BLaER1 treated with 17β-estradiol and CSF1 and Interleukin-3, amounts not matched to agents 10 nM and 100 nM (cell line): ENCODE data around the gene DDX43.
"Not testable (repeated sequence)": the region's sequence is repeated elsewhere in the genome, so short reads cannot be mapped to it uniquely, and the experiment has no call there.

ENCODE experiments used
- H3K27ac ChIP-seq, 11 experiments: shearing (Covaris generic); formaldehyde crosslinking; 2 replicates each; pipeline ENCODE4 v1.8.1; 2022
- H3K27me3 ChIP-seq, 11 experiments: shearing (Covaris generic); formaldehyde crosslinking; 2 replicates each; pipeline ENCODE4 v1.8.1; 2022
- H3K36me3 ChIP-seq, 11 experiments: shearing (Covaris generic); formaldehyde crosslinking; 2 replicates each; pipeline ENCODE4 v1.8.1; 2022
- H3K4me1 ChIP-seq, 10 experiments: shearing (Covaris generic); formaldehyde crosslinking; 2 replicates each; pipeline ENCODE4 v1.8.1; 2022
- H3K4me2 ChIP-seq, 11 experiments: shearing (Covaris generic); formaldehyde crosslinking; 2 replicates each; pipeline ENCODE4 v1.8.1; 2022
- H3K4me3 ChIP-seq, 10 experiments: shearing (Covaris generic); formaldehyde crosslinking; 2 replicates each; pipeline ENCODE4 v1.8.1; 2022
- H3K9ac ChIP-seq, 11 experiments: shearing (Covaris generic); formaldehyde crosslinking; 2 replicates each; pipeline ENCODE4 v1.8.1; 2022
- H3K9me3 ChIP-seq, 11 experiments: shearing (Covaris generic); formaldehyde crosslinking; replicated peaks in 1 of 11; 2 replicates each; pipeline ENCODE4 v1.8.1; 2022
- H4K20me1 ChIP-seq, 11 experiments: shearing (Covaris generic); formaldehyde crosslinking; 2 replicates each; pipeline ENCODE4 v1.8.1; 2022
- Cebpa-rat ChIP-seq, 11 experiments: shearing (Covaris generic); IDR thresholded peaks; 2 replicates each; pipeline ENCODE4 v1.8.1; 2022

Gene DDX43

GRCh38 chr6:73452107-73452461 lies 57.5 kb downstream of the DDX43 start, which contains the start of gene CGAS:
TSS of gene CGAS (minus strand) at chr6:73452297. CDS start at chr6:73452181, 116 bp downstream.
- Histone ChIP-seq H3K27me3 (no peaks in the 10 kb centered on the region), H3K4me2 (peak within 1 kb of the TSS; percentile 82 to 94 (median 86)), H3K4me1 (peaks cover 38 to 74% (median 60%) of the 10 kb centered on the region in 10 experiments), H3K9me3 (no peaks in the 10 kb centered on the region; a peak in 3 of 22 replicates), H4K20me1 (peaks cover 17 to 40% (median 33%) of the 10 kb centered on the region in 11 experiments; a peak in 20 of 22 replicates), H3K27ac (peak within 1 kb of the TSS; percentile 84 to 98 (median 97)), H3K36me3 (peaks cover 11 to 35% (median 31%) of the 10 kb centered on the region in 11 experiments; a peak in 21 of 22 replicates), H3K4me3 (peak within 1 kb of the TSS; percentile 80 to 95 (median 86)), H3K9ac (peak within 1 kb of the TSS; percentile 91 to 98 (median 95))
- no peak for TF ChIP-seq Cebpa-rat (IDR thresholded peaks at IDR 0.05)

- H3K4me3 ChIP-seq, result no peak overlapping the region
- H3K27ac ChIP-seq, result peak overlapping the region in 8 of 11 experiments; percentile 5 to 43 (median 24); a peak in 9 of 22 replicates
- peak overlapping the region in 10 of 11 experiments; percentile 0 to 37 (median 26); a peak in 10 of 22 replicates for H3K4me2 ChIP-seq
- H4K20me1 ChIP-seq, result 0 out of 22 replicates have a peak, but pooled peaks cover 0 to under 1% (median 0%) of the 10 kb centered on the region in 11 experiments
- H3K9me3 ChIP-seq, result no peaks in the 10 kb centered on the region
- peaks cover 32 to 68% (median 60%) of the 10 kb centered on the region in 10 experiments for H3K4me1 ChIP-seq
- H3K9ac ChIP-seq, result no peak overlapping the region; a peak in 1 of 22 replicates
- H3K36me3 ChIP-seq, result no peaks in the 10 kb centered on the region
- H3K27me3 ChIP-seq, result no peaks in the 10 kb centered on the region
- peak in 2 of 11 experiments; percentile 35 to 40; a peak in 2 of 22 replicates for TF ChIP-seq Cebpa-rat (IDR thresholded peaks at IDR 0.05)
These were observed 61.4 kb downstream of the DDX43 start for GRCh38 chr6:73455865-73456629.

GRCh38 chr6:73459474-73459873 lies 64.8 kb downstream of the DDX43 start:
- not testable (repeated sequence) for H4K20me1 ChIP-seq, H3K9me3 ChIP-seq, H3K27me3 ChIP-seq, H3K4me3 ChIP-seq
- Histone ChIP-seq H3K4me1 (peaks cover 45 to 69% (median 65%) of the 10 kb centered on the region in 10 experiments), H3K27ac (peak overlapping the region in 9 of 11 experiments; percentile 27 to 100 (median 97); a peak in 16 of 22 replicates), H3K4me2 (peak overlapping the region; percentile 54 to 97 (median 85)), H3K9ac (peak overlapping the region in 7 of 11 experiments; percentile 2 to 99 (median 40); a peak in 6 of 22 replicates), H3K36me3 (peaks cover 0 to 16% (median 10%) of the 10 kb centered on the region in 11 experiments; a peak in 16 of 22 replicates)

GRCh38 chr6:73460056-73460455 lies 65.4 kb downstream of the DDX43 start:
- no peak for TF ChIP-seq Cebpa-rat (IDR thresholded peaks at IDR 0.05)

GRCh38 chr6:73461537-73462350 lies 67.1 kb downstream of the DDX43 start, which contains the start of gene MTO1:
TSS of gene MTO1 (plus strand) at chr6:73461737. CDS start at chr6:73461855, 118 bp downstream.
- Histone ChIP-seq H3K9me3 (no peaks in the 10 kb centered on the region), H3K4me1 (peaks cover 39 to 64% (median 46%) of the 10 kb centered on the region in 10 experiments), H3K9ac (peak within 1 kb of the TSS; percentile 88 to 99 (median 94)), H3K36me3 (peaks cover 9 to 39% (median 30%) of the 10 kb centered on the region in 11 experiments; a peak in 21 of 22 replicates), H3K4me2 (peak within 1 kb of the TSS; percentile 84 to 97 (median 91)), H3K4me3 (peak within 1 kb of the TSS; percentile 80 to 94 (median 84)), H3K27me3 (no peaks in the 10 kb centered on the region), H3K27ac (peak within 1 kb of the TSS; percentile 77 to 100 (median 95)), H4K20me1 (peaks cover 0 to 19% (median 0%) of the 10 kb centered on the region in 11 experiments; a peak in 9 of 22 replicates)
- peak; percentile 53 to 97 (median 90); a peak in 20 of 22 replicates for TF ChIP-seq Cebpa-rat (IDR thresholded peaks at IDR 0.05)

More at GRCh38 chr6:73460056-73460455, 65.4 kb downstream of the DDX43 start:
- Histone ChIP-seq H3K9me3 (no peaks in the 10 kb centered on the region), H3K4me3 (peak overlapping the region in 5 of 10 experiments; percentile 80 to 85 (median 84); a peak in 8 of 20 replicates), H4K20me1 (peaks cover 0 to 4% (median 0%) of the 10 kb centered on the region in 11 experiments; a peak in 8 of 22 replicates), H3K27ac (peak overlapping the region in 8 of 11 experiments; percentile 90 to 100 (median 97); a peak in 16 of 22 replicates), H3K4me1 (peaks cover 43 to 67% (median 61%) of the 10 kb centered on the region in 10 experiments), H3K36me3 (peaks cover 0 to 22% (median 14%) of the 10 kb centered on the region in 11 experiments; a peak in 16 of 22 replicates), H3K27me3 (no peaks in the 10 kb centered on the region), H3K9ac (peak overlapping the region in 8 of 11 experiments; percentile 88 to 99 (median 96); a peak in 15 of 22 replicates), H3K4me2 (peak overlapping the region; percentile 73 to 97 (median 89))
